Left forelimb (tissue), 1 donor: ENCODE data around the gene HOXA3.

Experiments
- DNase-seq: peaks from one replicate; pipeline ENCODE4 v3.0.0-alpha.2; 2018; ENCODE audit warnings: low spot score

The HOXA3 gene

GRCh38 chr7:27129729-27130539, 22.4 kb downstream of the HOXA3 start:
- DNase-seq = peak; percentile 74

GRCh38 chr7:27128776-27129728, 23.3 kb downstream of the HOXA3 start:
- DNase-seq = peak; percentile 56

GRCh38 chr7:27128034-27128433, 24.3 kb downstream of the HOXA3 start:
- DNase-seq = peak; percentile 61

GRCh38 chr7:27126596-27127327, 25.6 kb downstream of the HOXA3 start:
- no peak for DNase-seq

- DNase-seq = no peak
Measured at GRCh38 chr7:27125986-27126394, 26.4 kb downstream of the HOXA3 start.

- no peak for DNase-seq
Measured at GRCh38 chr7:27124902-27125689, 27.3 kb downstream of the HOXA3 start.

GRCh38 chr7:27124096-27124901, 28.1 kb downstream of the HOXA3 start:
- DNase-seq = peak; percentile 30

GRCh38 chr7:27123477-27124053, 28.8 kb downstream of the HOXA3 start:
- DNase-seq = peak; percentile 54

GRCh38 chr7:27123007-27123476, 29.3 kb downstream of the HOXA3 start:
- peak; percentile 62 for DNase-seq

GRCh38 chr7:27122077-27122910, 30.1 kb downstream of the HOXA3 start:
- DNase-seq = peak; percentile 40

- no peak for DNase-seq
Measured at GRCh38 chr7:27121684-27122076, 30.7 kb downstream of the HOXA3 start.

GRCh38 chr7:27119412-27119911, 32.9 kb downstream of the HOXA3 start:
- no peak for DNase-seq

GRCh38 chr7:27118580-27118979, 33.8 kb downstream of the HOXA3 start:
- peak; percentile 41 for DNase-seq

GRCh38 chr7:27117887-27118491, 34.4 kb downstream of the HOXA3 start:
- no peak for DNase-seq

GRCh38 chr7:27116962-27117886, 35.2 kb downstream of the HOXA3 start:
- DNase-seq = no peak

GRCh38 chr7:27116031-27116961, 36.1 kb downstream of the HOXA3 start:
- no peak for DNase-seq
